T-helper 22 cell (primary cell): ENCODE results near the gene IQCE.
"Not testable (repeated sequence)": the region's sequence is repeated elsewhere in the genome, so short reads cannot be mapped to it uniquely, and the experiment has no call there.

Experiments used
- DNase-seq: peaks from one replicate; pipeline ENCODE4 v3.0.0-alpha.2; 2020; ENCODE audit warnings: low read depth

Gene IQCE

DNA sequence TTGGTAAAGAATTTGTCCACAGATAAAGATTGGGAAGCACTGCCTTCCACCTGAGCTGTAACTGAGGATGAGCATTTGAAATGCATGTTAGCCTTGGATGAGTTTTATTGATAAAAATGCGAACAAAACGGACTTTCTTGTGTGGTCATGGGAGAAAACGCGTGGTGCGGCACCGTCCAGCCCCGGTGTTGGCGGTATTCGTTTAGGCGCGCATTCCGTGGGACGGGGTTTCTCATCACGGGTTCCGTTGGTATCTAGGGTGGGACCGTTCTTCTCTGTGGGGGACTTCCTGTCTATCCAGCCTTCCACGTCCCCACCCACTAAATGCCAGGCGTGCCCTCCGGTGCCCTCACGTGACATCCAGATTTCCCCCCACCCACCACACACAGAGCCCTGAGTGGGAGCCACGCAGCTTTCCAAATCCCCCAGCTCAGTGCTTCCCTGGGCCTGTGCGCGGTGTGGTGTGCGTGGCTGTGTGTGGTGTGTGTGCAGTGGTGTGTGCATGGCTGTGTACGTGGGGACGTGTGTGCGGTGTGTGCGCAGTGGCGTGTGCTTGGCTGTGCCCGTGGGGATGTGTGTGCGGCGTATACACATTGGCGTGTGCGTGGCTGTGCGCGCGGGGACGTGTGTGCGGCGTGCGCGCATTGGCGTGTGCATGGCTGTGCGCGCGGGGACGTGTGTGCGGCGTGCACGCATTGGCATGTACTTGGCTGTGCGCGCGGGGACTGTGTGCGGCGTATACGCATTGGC is 18.1 kb downstream of the IQCE start:
- DNase-seq = no peak

DNA sequence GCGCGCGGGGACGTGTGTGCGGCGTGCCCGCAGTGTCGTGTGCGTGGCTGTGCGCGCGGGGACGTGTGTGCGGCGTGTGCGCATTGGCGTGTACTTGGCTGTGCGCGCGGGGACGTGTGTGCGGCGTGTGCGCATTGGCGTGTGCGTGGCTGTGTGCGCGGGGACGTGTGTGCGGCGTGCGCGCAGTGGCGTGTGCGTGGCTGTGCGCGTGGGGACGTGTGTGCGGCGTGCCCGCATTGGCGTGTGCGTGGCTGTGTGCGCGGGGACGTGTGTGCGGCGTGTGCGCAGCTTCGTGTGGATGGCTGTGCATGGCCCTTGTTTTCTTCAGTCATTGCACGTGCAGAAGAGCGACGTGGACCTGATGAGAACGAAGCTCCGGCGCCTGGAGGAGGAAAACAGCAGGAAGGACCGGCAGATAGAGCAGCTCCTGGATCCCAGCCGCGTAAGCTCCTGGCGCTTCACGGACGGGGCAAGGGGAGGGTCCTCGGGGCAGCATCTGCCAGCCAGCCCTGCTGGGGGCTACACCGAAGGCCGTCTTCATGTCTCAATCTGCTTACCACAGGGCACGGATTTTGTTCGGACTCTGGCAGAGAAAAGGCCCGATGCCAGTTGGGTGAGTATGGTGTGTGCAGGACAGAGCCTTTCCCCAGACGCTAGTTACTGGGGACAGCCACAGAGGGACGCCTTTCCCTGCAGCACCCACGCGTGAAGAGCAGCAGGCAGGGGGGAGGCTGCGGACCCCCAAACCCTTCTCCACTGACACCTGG is 19.3 kb downstream of the IQCE start:
- DNase-seq = no peak

- DNase-seq = no peak
These were observed 21.9 kb downstream of the IQCE start for GRCh38 chr7:2580636-2581035.

GRCh38 chr7:2582006-2582735 is 23.4 kb downstream of the IQCE start:
- no peak for DNase-seq

DNA sequence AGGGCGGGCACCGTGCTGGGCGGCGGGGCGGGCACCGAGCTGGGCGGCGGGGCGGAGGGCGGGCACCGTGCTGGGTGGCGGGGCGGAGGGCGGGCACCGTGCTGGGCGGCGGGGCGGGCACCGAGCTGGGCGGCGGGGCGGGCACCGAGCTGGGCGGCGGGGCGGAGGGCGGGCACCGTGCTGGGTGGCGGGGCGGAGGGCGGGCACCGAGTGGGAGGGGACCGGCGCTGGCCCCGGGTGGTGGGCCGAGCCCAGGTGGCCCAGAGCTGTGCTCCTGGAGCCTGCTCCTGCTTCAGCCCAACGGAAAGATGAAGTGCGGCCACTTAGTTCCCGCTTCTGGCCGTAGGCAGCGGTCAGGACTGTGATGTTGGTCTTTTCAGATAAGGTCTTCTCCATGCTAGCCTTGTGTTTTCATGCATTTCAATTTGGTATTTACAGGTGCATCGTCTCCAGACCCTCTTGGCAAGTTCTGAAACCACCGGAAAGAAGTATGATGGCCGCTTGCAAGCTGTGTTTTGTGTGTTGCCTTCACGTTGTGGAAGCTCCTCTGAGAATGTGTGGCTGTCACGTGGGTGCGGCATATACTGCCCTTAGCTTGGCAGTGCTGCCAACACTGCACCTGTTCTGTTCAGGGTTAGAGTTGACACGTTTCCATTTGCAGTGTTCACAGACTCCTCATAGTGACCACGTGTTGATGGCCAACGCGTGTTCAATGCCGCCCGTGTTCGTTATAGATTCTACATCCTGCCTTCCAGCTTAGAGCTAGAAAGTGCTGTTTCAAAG is 25.2 kb downstream of the IQCE start:
- no peak for DNase-seq

DNA sequence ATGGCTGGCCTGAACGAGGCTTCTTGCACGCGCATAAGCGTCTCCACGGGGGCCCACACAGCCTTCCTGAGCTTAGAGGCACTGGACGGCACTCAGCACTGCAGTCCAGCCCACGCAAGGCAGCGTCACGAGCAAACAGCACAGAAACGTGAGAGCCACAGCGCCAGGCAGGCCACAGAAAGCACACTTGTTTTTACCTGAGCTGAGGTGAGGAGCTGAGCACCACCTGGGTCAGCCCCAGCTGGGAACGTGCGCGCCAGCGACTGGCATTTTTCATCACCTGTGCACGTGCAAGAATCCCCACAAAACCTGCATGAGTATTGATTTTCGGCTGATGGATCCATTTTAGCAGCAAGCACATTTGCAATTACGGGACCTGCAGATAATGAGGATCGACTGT is 26.7 kb downstream of the IQCE start:
- no peak for DNase-seq

- DNase-seq = no peak
These were observed 27.7 kb downstream of the IQCE start for GRCh38 chr7:2586326-2587020.

DNA sequence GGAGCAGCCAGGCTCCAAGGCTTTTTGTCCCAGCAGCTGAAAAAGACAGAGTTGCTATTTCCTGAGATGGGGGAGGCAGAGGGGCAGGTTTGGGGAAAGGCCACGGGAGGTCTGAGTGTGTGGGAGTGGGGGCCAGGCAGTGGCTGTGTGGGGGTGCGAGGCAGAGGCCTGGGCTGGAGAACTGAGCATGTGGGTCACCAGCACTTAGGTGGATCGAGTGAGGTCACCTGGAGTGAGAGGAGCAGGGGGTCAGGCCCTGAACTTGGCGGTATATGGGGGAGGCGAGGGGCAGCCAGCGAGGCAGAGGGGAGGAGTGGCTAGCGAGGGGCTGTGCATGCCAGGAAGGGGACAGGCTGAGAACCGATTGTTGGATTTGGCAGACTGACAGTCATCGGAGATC is 28.4 kb downstream of the IQCE start:
- no peak for DNase-seq

- DNase-seq = no peak
These were observed 29.0 kb downstream of the IQCE start for GRCh38 chr7:2587778-2588177.

- DNase-seq = no peak
These were observed 30.6 kb downstream of the IQCE start for GRCh38 chr7:2589341-2589740.

DNA sequence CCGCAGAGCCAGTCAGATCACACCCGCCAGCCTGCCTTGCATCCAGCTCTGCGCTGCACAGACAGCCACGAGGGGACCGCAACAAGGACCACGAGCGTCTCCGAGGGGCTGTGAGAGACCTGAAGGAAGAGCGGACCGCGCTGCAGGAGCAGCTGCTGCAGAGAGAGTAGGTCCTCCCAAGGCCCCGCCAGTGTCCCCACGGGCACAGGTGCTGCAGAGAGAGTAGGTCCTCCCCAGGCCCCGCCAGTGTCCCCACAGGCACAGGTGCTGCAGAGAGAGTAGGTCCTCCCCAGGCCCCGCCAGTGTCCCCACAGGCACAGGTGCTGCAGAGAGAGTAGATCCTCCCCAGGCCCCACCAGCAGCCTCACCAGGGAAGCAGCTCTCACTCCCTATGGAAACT is 31.2 kb downstream of the IQCE start:
- not testable (repeated sequence) for DNase-seq

DNA sequence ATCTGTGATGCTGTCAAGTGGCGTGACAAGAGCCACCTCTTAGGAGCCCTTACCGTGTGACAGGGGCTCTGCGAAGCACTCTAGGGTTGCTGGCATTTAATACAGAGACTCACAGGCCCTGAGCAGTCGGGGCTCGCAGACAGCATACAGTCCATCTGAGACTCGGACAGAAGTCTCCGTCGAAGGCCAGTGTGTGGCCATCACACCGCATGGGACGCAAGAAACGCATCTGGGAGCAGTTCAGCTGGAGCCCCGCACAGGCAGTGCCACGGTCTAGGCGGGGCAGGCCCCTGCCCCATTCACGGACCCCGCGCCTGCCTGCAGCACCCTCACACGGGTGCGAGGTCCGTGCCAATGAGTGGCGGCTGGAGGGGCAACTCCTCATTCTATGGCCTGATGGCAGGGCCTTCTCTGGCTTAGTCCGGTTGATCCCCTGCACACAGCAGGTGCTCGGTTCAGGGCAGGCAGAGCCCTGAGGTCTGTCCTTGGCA is 33.6 kb downstream of the IQCE start:
- no peak for DNase-seq

DNA sequence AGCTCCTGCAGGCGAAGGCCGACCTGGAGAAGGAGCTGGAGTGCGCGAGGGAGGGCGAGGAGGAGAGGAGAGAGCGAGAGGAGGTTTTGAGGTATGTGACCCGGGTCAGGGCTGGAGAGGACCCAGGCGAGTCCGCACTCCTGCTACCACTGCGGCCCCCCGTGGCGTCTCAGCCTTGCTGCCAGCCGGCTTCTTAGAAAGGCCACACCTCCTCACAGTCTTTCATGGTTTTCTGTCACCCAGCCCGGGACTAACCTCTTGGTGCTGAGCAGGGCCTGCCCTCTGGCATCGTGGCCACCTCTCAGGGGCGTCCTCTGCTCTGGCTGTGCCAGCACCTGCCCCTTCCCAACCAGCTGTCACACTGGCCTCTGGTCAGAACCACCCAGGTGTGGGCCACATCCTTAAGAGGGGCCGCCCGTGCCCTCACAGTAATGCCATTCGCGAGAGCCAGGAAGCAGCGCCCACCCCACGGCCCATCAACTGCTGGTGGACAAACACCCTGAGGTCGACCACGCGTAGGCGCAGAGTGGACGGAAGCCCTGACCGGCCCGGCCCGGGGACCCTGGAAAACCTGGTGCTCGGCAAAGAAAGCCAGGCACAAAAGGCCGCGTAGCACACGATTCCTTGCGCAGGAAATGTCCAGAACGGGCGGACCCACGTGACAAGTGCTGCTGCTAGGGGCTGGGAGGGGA is 34.4 kb downstream of the IQCE start:
- no peak for DNase-seq

DNA sequence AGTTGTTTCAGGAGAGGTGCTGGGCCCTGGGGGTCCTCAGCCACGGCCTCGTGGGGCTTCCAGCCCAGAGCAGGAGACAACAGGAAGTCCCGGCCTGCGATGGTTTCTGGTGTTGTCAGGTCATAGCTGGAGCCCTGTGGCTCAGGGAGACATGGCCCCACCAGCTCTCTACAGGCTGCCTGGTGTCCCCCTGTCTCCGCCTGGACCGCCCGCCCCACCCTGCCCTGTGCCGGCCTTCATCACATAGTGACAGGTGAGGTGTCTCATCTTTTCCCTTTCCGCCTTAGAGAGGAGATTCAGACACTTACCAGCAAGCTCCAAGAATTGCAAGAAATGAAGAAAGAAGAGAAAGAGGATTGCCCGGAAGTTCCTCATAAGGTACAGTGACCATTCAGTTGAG is 35.8 kb downstream of the IQCE start:
- no peak for DNase-seq

- DNase-seq = no peak
These were observed 36.6 kb downstream of the IQCE start for GRCh38 chr7:2595258-2595860.

- no peak for DNase-seq
These were observed 37.9 kb downstream of the IQCE start for GRCh38 chr7:2596464-2597272.

GRCh38 chr7:2597273-2597640 is 38.5 kb downstream of the IQCE start:
- no peak for DNase-seq

DNA sequence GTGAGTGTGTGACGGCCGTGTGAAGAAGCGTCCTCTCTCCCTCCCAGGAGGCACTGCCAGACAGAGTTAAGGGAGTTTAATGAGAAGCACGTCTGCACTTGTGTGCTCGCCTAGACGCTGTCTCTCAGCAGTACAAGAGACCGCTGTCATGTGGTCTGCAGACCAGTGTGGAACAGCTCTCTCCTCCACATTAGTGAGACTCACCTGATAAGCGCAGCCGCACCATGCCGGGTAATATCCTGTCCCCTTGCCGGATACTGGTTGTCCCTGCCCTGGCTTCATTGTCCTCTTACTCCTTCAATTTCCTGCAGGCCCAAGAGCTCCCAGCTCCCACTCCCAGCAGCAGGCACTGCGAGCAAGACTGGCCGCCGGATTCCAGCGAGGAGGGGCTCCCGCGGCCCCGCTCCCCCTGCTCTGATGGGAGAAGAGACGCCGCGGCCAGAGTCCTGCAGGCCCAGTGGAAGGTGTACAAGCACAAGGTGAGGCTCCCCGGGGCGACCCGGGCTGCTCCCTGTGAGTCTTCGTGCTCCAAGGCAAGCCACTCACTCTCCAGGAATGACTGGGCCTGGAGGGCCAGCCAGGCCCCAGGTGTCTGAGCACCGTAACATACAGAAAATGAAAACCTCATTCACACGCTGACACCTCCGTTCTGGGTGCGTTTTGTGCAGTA is 39.5 kb downstream of the IQCE start:
- no peak for DNase-seq

DNA sequence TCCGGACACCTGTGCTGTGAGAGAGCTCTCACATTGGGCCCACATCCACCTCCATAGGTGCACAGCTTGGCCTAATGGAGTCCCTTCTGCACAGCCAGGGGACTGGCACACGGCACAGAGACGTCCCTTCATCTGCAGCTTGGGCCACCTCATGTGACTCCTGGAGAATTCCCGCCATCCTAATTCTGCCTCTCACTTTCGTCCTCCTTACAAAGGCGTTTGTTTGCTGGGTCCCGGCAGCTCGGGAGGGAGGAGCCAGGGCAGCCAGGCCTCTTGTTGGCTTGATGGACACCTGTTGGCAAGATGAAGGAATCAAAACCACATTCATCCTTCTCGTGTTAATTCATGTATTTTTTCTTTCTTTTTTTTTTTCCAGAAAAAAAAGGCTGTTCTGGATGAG is 42.3 kb downstream of the IQCE start:
- no peak for DNase-seq
